GM23338 (cell line): Measurements from ENCODE around the gene EYS. TPM values are rescaled to one million over a fixed set of nuclear protein-coding genes. Genes with fewer than 3 reads are reported as not detected.

Experiments used
- ATAC-seq: fragments of 200-7000 bp; cut with Tn5 transposase; 3 replicates; pipeline ENCODE4 v1.9.1; 2020
- DNase-seq: peaks from one replicate; pipeline ENCODE4 v3.0.0-alpha.2; 2015; ENCODE audit warnings: low spot score
- H2AFZ ChIP-seq: fragments of 200-600 bp; sonication (generic); 2 replicates; pipeline ENCODE4 v1.8.0; 2016; ENCODE audit warnings: antibody characterized with exemption, mild to moderate bottlenecking, moderate library complexity
- H3F3A ChIP-seq: fragments of 200-600 bp; sonication (generic); replicated peaks from 2 replicates; pipeline ENCODE4 v1.8.0; 2017; ENCODE audit warnings: antibody characterized with exemption, mixed run types, low read depth
- H3K27ac ChIP-seq: fragments of 200-600 bp; sonication (generic); 2 replicates; pipeline ENCODE4 v1.6.1; 2016; ENCODE audit warnings: low read depth
- H3K27me3 ChIP-seq: fragments of 200-600 bp; sonication (generic); 2 replicates; pipeline ENCODE4 v1.8.0; 2016; ENCODE audit warnings: mild to moderate bottlenecking, mixed run types, moderate library complexity; ENCODE audit not compliant: insufficient read depth
- H3K36me3 ChIP-seq: fragments of 200-600 bp; sonication (generic); 2 replicates; pipeline ENCODE4 v1.8.0; 2016; ENCODE audit warnings: mild to moderate bottlenecking; ENCODE audit not compliant: insufficient read depth
- H3K4me1 ChIP-seq: fragments of 200-600 bp; sonication (generic); 2 replicates; pipeline ENCODE4 v1.8.0; 2016; ENCODE audit warnings: mild to moderate bottlenecking, moderate library complexity; ENCODE audit not compliant: insufficient read depth
- H3K4me2 ChIP-seq: fragments of 200-600 bp; sonication (generic); 2 replicates; pipeline ENCODE4 v1.7.1; 2017; ENCODE audit warnings: mixed run types
- H3K4me3 ChIP-seq: fragments of 200-600 bp; sonication (generic); 2 replicates; pipeline ENCODE4 v1.6.1; 2016; ENCODE audit warnings: mixed run types
- H3K79me2 ChIP-seq: fragments of 200-600 bp; sonication (generic); replicated peaks from 2 replicates; pipeline ENCODE4 v1.8.0; 2017; ENCODE audit warnings: mild to moderate bottlenecking; ENCODE audit not compliant: insufficient read depth
- H3K9me2 ChIP-seq: fragments of 200-600 bp; sonication (generic); 2 replicates; pipeline ENCODE4 v1.8.0; 2017; ENCODE audit not compliant: insufficient read depth
- H4K20me1 ChIP-seq: fragments of 200-600 bp; sonication (generic); replicated peaks from 2 replicates; pipeline ENCODE4 v1.8.0; 2017; ENCODE audit warnings: mild to moderate bottlenecking; ENCODE audit not compliant: insufficient read depth
- H3K27ac Mint-ChIP-seq: 2 replicates; pipeline ENCODE4 v1.8.0; 2020; ENCODE audit warnings: inconsistent platforms, mild to moderate bottlenecking, moderate library complexity, mixed read lengths
- H3K27me3 Mint-ChIP-seq: 3 replicates; pipeline ENCODE4 v1.8.0; 2022; ENCODE audit warnings: low read depth, mild to moderate bottlenecking, moderate library complexity, mixed read lengths, inconsistent platforms; ENCODE audit not compliant: insufficient read depth, poor library complexity
- H3K36me3 Mint-ChIP-seq: 3 replicates; pipeline ENCODE4 v1.8.0; 2021; ENCODE audit warnings: low read depth, mild to moderate bottlenecking, inconsistent platforms, moderate library complexity, mixed read lengths
- H3K4me1 Mint-ChIP-seq: 3 replicates; pipeline ENCODE4 v1.8.0; 2020; ENCODE audit warnings: mild to moderate bottlenecking, inconsistent platforms, mixed read lengths
- H3K4me3 Mint-ChIP-seq: 3 replicates; pipeline ENCODE4 v1.8.0; 2021; ENCODE audit warnings: moderate library complexity, mild to moderate bottlenecking, inconsistent platforms, mixed read lengths
- H3K9me3 Mint-ChIP-seq: 3 replicates; pipeline ENCODE4 v1.8.0; 2020; ENCODE audit warnings: moderate library complexity, mild to moderate bottlenecking, inconsistent platforms, mixed read lengths
- CREB1 ChIP-seq: fragments of 250-450 bp; sonication (Bioruptor Pico); IDR thresholded peaks from 2 replicates; pipeline ENCODE4 v1.5.0; 2020; ENCODE audit warnings: low read depth, mild to moderate bottlenecking, moderate library complexity
- EZH2 ChIP-seq: fragments of 200-600 bp; sonication (generic); IDR thresholded peaks from one replicate; pipeline ENCODE4 v1.8.0; 2017; ENCODE audit warnings: antibody characterized with exemption, mild to moderate bottlenecking, low read depth; ENCODE audit not compliant: unreplicated experiment
- JUNB ChIP-seq: IDR thresholded peaks from one replicate; pipeline ENCODE4 v1.6.1; 2016; ENCODE audit warnings: antibody characterized with exemption; ENCODE audit not compliant: unreplicated experiment
- NANOG ChIP-seq: IDR thresholded peaks from 2 replicates; pipeline ENCODE4 v1.6.1; 2016; ENCODE audit warnings: antibody characterized with exemption, borderline replicate concordance
- POLR2AphosphoS5 ChIP-seq: IDR thresholded peaks from 2 replicates; pipeline ENCODE4 v1.6.1; 2016; ENCODE audit warnings: antibody characterized with exemption, low read depth
- REST ChIP-seq: IDR thresholded peaks from one replicate; pipeline ENCODE4 v1.6.1; 2018; ENCODE audit warnings: antibody characterized with exemption; ENCODE audit not compliant: unreplicated experiment
- STAT1 ChIP-seq: IDR thresholded peaks from one replicate; pipeline ENCODE4 v1.6.1; 2016; ENCODE audit warnings: antibody characterized with exemption; ENCODE audit not compliant: unreplicated experiment
- ZNF114 ChIP-seq: fragments of 250-450 bp; sonication (Bioruptor Pico); IDR thresholded peaks from 2 replicates; pipeline ENCODE4 v1.5.0; 2020; ENCODE audit warnings: mild to moderate bottlenecking, moderate library complexity
- ZNF331 ChIP-seq: fragments of 250-450 bp; sonication (Bioruptor Pico); IDR thresholded peaks from 2 replicates; pipeline ENCODE4 v1.5.0; 2020; ENCODE audit warnings: low read depth, mild to moderate bottlenecking, moderate library complexity
- ZNF462 ChIP-seq: fragments of 250-450 bp; sonication (Bioruptor Pico); IDR thresholded peaks from 2 replicates; pipeline ENCODE4 v1.5.0; 2020; ENCODE audit warnings: mild to moderate bottlenecking, moderate library complexity
- polyA plus RNA-seq: library from polyadenylated mRNA; unstranded; fragments of >200 nt; fragmentation: Nextera tagmentation; extraction: Ambion mirVana; gene quantifications from 2 replicates; pipeline ENCODE4 v1.2.1, GENCODE V29; 2016
- total RNA-seq: library from RNA; depleted of rRNA; stranded (reverse); fragments of >200 nt; shearing (Covaris generic); gene quantifications from 2 replicates; pipeline ENCODE4 v1.2.3, GENCODE V29; 2014
- TF ChIP-seq, protein P1 (sequence below), 2 experiments: fragments of 200-600 bp in 1 of 2; sonication (generic) in 1 of 2; conservative IDR thresholded peaks; 2 replicates each; pipeline versions ENCODE4 v1.5.1 to v1.6.1; 2016 to 2017; ENCODE audit warnings: antibody characterized with exemption in 2 of 2, low read depth in 2 of 2, mild to moderate bottlenecking in 2 of 2, moderate library complexity in 1 of 2

The EYS gene
- total and polyA plus RNA-seq, 2 experiments from 2014 or later: 0.38 to 0.52 TPM

GRCh38 chr6:63912887-63913286 lies 1794.1 kb downstream of the EYS start (continued):
- TF ChIP-seq JUNB (no peak), ZNF331 (CRISPR knock-in tag) (no peak), CREB1 (CRISPR knock-in tag) (no peak), STAT1 (no peak), ZNF462 (CRISPR knock-in tag) (no peak), ZNF114 (CRISPR knock-in tag) (no peak)

GRCh38 chr6:63910863-63911551 lies 1796.0 kb downstream of the EYS start:
- H3K27ac Mint-ChIP-seq: no peak overlapping the region
- no peaks in the 10 kb centered on the region for H3K36me3 ChIP-seq
- H3K4me1 Mint-ChIP-seq: no peaks in the 10 kb centered on the region
- no peak overlapping the region for H3K4me2 ChIP-seq
- H3K4me1 ChIP-seq: no peaks in the 10 kb centered on the region
- no peaks in the 10 kb centered on the region for H3K27me3 ChIP-seq
- H3F3A ChIP-seq: no peaks in the 10 kb centered on the region
- ATAC-seq (no peak), DNase-seq (no peak)
- H2AFZ ChIP-seq: no peak overlapping the region
- H3K79me2 ChIP-seq: no peaks in the 10 kb centered on the region
- peaks cover 5% of the 10 kb centered on the region; the same call in 2 of the 3 replicates for H3K9me3 Mint-ChIP-seq
- H3K36me3 Mint-ChIP-seq: no peaks in the 10 kb centered on the region
- no peak overlapping the region for H3K27ac ChIP-seq
- H3K4me3 ChIP-seq: no peak overlapping the region
- no peak overlapping the region for H3K4me3 Mint-ChIP-seq
- no peaks in the 10 kb centered on the region for H4K20me1 ChIP-seq
- H3K9me2 ChIP-seq: no peaks in the 10 kb centered on the region; the same call in 1 of the 2 replicates
- H3K27me3 Mint-ChIP-seq: peaks cover 3% of the 10 kb centered on the region
- no peak for TF ChIP-seq REST
- no peak for TF ChIP-seq JUNB
- no peak for TF ChIP-seq NANOG
- no peak for TF ChIP-seq ZNF331 (CRISPR knock-in tag)
- no peak for TF ChIP-seq POLR2AphosphoS5
- TF ChIP-seq, protein P1, sequence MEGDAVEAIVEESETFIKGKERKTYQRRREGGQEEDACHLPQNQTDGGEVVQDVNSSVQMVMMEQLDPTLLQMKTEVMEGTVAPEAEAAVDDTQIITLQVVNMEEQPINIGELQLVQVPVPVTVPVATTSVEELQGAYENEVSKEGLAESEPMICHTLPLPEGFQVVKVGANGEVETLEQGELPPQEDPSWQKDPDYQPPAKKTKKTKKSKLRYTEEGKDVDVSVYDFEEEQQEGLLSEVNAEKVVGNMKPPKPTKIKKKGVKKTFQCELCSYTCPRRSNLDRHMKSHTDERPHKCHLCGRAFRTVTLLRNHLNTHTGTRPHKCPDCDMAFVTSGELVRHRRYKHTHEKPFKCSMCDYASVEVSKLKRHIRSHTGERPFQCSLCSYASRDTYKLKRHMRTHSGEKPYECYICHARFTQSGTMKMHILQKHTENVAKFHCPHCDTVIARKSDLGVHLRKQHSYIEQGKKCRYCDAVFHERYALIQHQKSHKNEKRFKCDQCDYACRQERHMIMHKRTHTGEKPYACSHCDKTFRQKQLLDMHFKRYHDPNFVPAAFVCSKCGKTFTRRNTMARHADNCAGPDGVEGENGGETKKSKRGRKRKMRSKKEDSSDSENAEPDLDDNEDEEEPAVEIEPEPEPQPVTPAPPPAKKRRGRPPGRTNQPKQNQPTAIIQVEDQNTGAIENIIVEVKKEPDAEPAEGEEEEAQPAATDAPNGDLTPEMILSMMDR (conservative IDR thresholded peaks at IDR 0.05; ENCODE audit: low read depth in 2 of 2): no peak
- TF ChIP-seq EZH2: no peak
